NCI-H82 treated with DMSO at 0.1 percent for 48 hours (cell line): ENCODE data around the gene CCDC73.
"Not testable (repeated sequence)": the region's sequence is repeated elsewhere in the genome, so short reads cannot be mapped to it uniquely, and the experiment has no call there.

Source experiments
- DNase-seq: peaks from one replicate; lab custom pipeline; 2025; ENCODE audit not compliant: unreplicated experiment; lab: John Stamatoyannopoulos, UW

The CCDC73 gene

GRCh38 chr11:32796425-32796824 lies 2.0 kb upstream of the CCDC73 start:
- DNase-seq, result no peak

GRCh38 chr11:32792948-32793475 lies 1.4 kb downstream of the CCDC73 start:
- DNase-seq, result peak; percentile 11

GRCh38 chr11:32792111-32792947 lies 2.1 kb downstream of the CCDC73 start:
- DNase-seq, result no peak

GRCh38 chr11:32790916-32791315 lies 3.5 kb downstream of the CCDC73 start:
- no peak for DNase-seq

GRCh38 chr11:32786811-32787210 lies 7.7 kb downstream of the CCDC73 start:
- DNase-seq, result no peak

- no peak for DNase-seq
Measured at GRCh38 chr11:32785262-32785661, 9.2 kb downstream of the CCDC73 start.

- DNase-seq, result no peak
Measured at GRCh38 chr11:32781721-32782120, 12.7 kb downstream of the CCDC73 start.

- DNase-seq, result not testable (repeated sequence)
Measured at GRCh38 chr11:32780839-32781238, 13.6 kb downstream of the CCDC73 start.

GRCh38 chr11:32779136-32779535 lies 15.3 kb downstream of the CCDC73 start:
- no peak for DNase-seq

GRCh38 chr11:32775908-32776307 lies 18.6 kb downstream of the CCDC73 start:
- no peak for DNase-seq

- no peak for DNase-seq
Measured at GRCh38 chr11:32774081-32774480, 20.4 kb downstream of the CCDC73 start.

- DNase-seq, result no peak
Measured at GRCh38 chr11:32772731-32773130, 21.7 kb downstream of the CCDC73 start.

GRCh38 chr11:32761774-32762173 lies 32.7 kb downstream of the CCDC73 start:
- DNase-seq, result not testable (repeated sequence)

GRCh38 chr11:32758291-32758690 lies 36.2 kb downstream of the CCDC73 start:
- no peak for DNase-seq

GRCh38 chr11:32753181-32753580 lies 41.3 kb downstream of the CCDC73 start:
- not testable (repeated sequence) for DNase-seq

GRCh38 chr11:32752001-32752400 lies 42.5 kb downstream of the CCDC73 start:
- DNase-seq, result no peak

- DNase-seq, result no peak
Measured at GRCh38 chr11:32751381-32751780, 43.1 kb downstream of the CCDC73 start.

- DNase-seq, result no peak
Measured at GRCh38 chr11:32729976-32730375, 64.5 kb downstream of the CCDC73 start.

- no peak for DNase-seq
Measured at GRCh38 chr11:32723332-32723731, 71.1 kb downstream of the CCDC73 start.

- no peak for DNase-seq
Measured at GRCh38 chr11:32722255-32722654, 72.2 kb downstream of the CCDC73 start.

GRCh38 chr11:32713496-32713895 lies 81.0 kb downstream of the CCDC73 start:
- DNase-seq, result no peak

- DNase-seq, result not testable (repeated sequence)
Measured at GRCh38 chr11:32708978-32709377, 85.5 kb downstream of the CCDC73 start.
